Fibroblast of skin of abdomen (primary cell): ENCODE results near the gene FMNL2.

Experiments
- DNase-seq: peaks from one replicate; pipeline ENCODE4 v3.0.0-alpha.2; 2013

FMNL2 gene

DNA sequence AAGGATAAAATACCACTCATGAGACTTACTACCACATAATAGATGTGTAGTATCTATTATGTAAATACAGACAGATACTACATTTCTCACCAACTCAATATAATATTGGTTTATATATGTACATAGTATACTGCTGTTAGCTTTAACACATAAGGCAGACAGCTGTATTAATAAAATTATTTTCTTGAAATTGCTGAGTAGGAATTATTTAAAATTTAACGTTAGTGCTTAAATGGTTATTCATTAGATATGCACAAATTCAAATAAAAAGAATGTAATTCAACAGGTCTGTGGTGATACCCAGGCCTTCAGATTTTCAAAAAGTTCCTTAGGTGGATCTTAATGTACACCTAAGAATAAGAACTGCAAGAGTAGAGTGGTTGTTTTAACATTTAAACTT, 323.2 kb downstream of the FMNL2 start:
- no peak for DNase-seq

DNA sequence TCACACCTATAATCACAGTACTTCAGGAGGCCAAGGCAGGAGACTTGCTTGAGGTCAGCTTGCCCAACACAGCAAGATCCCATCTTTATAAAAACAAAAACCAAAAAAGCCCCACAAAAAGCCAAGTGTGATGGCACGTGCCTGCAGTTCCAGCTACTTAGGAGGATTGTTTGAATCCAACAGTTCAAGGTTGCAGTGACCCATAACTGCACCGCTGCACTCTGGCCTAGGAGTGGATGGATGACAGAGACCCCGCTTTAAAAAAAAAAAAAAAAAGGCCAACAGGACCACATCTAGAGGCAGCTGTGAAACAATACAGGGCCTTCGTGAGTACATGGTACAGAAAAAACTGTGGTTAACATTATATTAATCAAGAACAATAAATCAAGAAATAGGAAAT, 326.1 kb downstream of the FMNL2 start:
- DNase-seq, result no peak

DNA sequence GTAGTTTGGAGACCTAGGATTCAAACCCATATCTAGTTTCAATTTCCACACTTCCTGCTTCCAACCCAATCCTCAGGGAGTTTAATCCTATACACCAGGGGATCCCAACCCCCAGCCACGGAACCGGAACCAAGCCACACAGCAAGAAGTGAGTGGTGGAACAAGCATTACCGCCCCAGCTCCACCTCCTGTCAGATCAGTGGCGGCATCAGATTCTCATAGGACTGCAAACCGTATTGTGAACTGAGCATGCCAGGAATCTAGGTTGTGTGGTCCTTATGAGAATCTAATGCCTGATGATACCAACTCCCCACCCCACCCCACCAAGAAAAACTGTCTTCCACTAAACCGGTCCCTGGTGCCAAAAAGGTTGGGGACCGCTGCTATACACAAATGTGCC, 329.8 kb downstream of the FMNL2 start:
- no peak for DNase-seq

DNA sequence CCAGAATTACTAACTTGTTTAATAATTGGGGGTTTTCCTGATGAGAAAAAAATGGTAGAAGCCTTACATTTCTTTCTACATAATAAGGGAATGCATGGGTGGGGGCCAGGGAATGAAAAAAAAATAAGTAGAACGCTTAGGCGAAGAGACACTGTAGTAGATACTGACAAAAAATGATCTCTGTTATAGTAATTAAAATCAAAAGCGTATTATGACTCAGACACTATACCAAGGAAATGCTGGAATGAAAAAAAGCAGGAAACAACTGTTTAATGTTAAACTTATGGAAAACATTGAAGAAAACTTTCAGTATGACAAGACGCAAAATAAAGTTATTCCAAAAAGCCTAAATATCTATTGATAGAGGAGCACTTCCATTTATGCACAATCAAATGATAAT, 339.4 kb downstream of the FMNL2 start:
- DNase-seq, result no peak

DNA sequence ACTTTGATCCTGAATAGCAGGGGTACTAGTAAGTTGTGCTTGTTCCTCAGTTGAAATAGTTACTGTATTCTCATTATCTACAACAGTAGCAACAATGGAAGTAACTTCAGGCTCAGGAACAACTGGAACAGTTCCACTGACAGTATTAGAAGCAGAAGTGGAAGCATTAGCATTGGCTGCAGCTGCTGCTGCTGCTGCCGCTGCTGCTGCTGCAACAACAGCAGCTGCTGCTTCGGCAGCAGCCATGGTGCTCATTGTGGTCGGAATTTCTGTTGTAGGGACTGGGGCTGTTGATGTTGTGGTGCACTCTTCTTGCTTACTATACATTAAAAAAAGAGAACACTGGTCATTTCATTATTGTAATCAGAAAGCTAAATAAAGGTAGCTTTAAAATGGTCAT, 341.5 kb downstream of the FMNL2 start:
- no peak for DNase-seq

DNA sequence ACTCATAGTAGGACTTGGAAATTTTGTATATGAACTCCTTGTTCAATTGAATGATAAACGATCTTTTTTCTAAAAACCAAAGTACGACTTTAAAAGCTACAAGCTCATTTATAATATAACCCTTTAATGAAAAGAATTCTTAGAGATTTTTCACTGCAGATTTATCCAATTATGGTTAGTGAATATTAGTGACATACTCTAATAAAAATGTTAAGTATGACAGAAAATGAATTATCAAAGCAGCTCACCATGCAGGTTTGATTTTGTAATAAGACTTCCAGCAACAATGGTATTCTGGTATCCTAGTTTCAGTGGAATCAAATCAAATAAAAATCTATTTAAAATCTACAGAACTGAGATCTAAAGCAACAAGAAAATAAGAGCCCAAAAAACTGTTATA, 343.8 kb downstream of the FMNL2 start:
- peak; percentile 17 for DNase-seq

DNA sequence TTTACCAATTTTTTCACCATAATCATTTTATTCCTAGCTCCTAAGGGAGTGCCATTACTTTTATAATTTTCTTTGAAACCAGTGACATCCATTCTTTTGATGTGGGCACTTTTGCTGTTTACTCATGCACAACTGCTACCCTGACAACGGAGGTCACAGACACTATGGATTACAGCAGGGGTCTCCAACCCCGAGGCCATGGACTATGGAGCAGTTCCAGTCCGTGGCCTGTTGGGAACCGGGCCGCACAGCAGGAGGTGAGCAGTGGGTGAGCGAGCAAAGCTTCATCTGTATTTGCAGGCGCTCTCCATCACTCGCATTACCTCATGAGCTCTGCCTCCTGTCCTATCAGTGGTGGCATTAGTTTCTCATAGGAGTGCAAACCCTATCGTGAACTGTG, 347.7 kb downstream of the FMNL2 start:
- no peak for DNase-seq

DNA sequence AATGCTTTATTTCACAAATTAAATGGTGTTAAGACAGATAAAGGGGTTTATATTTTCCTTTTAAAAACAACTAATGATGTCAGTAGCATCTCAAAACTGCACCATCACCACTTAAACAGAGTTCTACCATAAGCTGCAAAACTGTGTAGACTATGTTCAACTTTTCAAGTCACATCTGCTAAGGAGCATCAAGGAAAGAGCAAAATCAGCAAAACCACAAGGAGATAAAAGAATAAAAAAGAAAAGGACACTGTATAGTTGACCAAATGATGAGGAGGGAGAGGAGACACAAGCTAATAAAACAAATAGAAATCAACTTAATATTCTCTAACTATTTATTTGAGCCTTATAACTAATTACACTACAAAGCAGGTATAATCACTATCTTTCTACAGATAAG, 348.4 kb downstream of the FMNL2 start:
- DNase-seq, result no peak

DNA sequence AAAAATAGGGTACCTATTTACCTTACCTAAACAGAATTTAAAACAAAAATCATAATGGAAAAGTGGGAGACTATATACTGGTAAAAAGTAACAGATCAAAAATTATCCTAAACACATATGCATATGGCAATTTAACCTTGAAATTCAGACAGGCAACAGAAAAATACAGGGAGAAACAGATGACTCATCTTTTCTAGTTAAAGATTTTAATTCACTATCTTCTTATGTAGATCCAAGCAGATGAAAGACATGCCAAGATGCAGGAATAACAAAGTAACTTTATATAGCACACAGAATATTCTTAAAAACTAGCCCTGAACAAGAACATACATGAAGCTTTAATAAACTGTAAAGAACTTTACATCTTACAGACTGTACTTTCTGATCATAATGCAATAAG, 351.3 kb downstream of the FMNL2 start:
- DNase-seq, result no peak

DNA sequence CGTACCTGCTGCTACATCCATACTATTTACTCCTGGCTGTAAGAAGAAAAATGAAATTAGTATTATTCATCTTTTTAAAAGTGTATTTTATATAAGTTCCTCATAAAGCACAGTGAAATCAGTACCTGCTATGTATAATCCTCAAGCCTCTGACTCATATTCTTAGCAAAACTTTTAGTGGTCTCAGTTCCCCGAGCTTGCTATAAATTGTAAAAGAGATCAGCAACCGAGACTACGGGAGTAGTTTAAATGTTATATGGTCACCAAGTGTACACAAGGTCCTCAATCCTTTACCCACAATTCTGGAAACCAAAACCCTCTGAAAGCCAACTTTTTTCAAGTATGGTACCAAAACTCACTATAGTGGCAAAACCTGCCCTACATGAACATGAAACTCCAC, 358.1 kb downstream of the FMNL2 start:
- DNase-seq, result no peak

DNA sequence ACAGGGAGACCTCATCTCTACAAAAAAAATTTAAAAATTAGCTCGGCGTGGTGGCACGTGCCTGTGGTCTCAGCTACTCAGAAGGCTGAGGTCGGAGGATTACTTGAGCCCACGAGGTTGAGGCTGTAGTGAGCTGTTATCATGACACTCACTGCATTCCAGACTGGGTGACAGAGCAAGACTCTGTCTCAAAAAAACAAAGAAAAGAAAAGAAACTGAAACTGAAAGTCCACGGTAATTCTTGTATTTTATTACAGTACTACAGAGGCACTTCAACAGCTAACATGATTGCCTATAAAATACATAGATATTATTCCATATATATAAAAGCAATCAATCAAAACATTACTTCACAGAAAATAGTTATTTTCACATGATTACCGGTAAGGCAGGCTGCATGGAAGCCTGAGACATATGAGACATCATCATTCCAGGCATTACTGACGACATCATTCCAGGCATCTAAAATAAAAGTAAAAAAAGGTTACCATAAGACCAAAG, 359.2 kb downstream of the FMNL2 start:
- DNase-seq, result peak; percentile 67

DNA sequence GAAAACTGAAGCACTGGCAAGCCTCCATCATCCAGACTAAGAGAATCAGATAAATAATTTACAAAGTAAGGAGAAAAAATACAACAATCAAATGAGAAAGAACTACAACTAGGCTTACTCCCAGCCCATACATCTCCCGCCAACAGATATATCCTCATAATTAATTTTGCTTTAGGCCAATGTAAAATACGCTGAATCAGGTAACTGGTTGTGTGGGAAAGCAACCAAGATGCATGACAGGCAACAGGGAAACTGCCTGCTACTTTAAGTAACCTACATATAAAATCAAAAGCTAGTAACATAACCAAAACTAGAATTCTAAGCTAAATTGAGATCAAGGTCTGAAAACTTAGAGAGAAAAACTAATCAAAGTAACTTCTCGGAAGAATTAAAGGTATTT, 360.8 kb downstream of the FMNL2 start:
- DNase-seq, result no peak

DNA sequence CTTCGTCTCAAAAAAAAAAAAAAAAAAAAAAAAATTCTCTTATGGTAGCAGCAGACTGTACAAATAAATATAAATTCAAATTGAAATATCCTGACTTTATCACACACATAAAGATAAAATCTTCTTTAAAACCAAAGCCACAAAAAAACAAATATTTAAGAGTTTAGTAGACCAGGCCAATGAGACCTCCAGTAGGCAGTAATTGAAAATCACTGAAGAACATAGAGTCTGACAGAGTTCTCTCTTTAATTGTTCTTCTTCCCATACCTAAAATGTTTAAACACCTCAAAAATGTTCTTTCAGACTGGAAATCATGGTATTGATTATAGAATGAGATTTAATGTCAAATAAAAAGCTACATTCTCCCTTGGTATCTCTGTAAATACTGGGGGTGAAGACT, 361.5 kb downstream of the FMNL2 start:
- DNase-seq, result peak; percentile 47
